ENCODE results near the gene TLR3. TPM values are rescaled to one million over a fixed set of nuclear protein-coding genes. Genes with fewer than 3 reads are reported as not detected.

Gene TLR3
- total and polyA plus RNA-seq, 2 of the 8 experiments (the other 6 are each of a cell fraction or from before 2014, with no cell fraction given): 1.00 to 2.6 TPM

DNA sequence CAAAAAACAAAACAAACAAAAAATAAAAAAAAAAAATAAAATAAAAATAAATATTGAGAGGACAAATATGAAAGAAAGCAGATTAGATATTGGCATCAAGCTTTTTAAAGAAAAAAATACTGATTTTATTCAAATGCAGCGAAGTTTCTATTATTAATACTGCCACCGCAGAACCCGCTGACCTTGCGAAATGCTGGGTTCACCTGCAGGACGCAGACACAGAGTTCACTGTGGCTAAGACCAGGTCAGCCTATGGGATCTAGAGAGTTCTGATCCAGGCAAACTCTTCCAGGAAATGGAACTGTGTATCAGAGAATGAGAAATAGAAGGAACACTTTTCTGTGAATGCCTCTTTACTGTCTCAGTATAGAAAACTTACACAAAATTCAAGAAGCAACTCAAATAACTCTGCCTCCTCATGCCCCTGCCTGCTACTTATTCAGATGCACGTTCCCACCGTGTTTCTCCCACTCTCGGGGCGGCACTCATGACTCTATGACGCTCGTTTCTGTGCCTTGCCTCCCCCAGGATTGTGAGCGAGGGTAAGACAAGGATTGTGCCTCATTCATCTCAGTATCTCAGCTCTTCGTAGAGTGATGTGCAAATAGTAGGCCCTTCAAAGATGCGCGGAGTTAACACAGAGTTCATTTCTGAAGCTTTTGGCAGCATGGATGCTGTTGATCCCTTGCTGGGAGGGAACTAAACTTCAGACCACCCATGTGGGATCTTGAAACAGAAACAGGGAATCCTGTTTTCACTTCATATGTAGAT, 44.1 kb upstream of the TLR3 start:
- Histone ChIP-seq H4K91ac (replicated peaks; ENCODE audit: insufficient read length, low read length) (peak overlapping the region; percentile 7), H3K9ac (replicated peaks in 1 of 4; ENCODE audit: extremely low read depth in 1 of 4, low read depth in 3 of 4, low read length in 3 of 4) (no peak overlapping the region), H4K20me1 (replicated peaks in 1 of 2; ENCODE audit: control insufficient read depth in 1 of 2, insufficient read depth in 2 of 2, low read length in 2 of 2) (no peaks in the 10 kb centered on the region), H3K27ac (ENCODE audit: low read depth, low read length) (no peak overlapping the region), H3K23ac (ENCODE audit: insufficient read length) (no peak overlapping the region), H3K56ac (replicated peaks; ENCODE audit: insufficient read length, low read depth, low read length) (no peak overlapping the region), H3K9me3 (ENCODE audit: insufficient read depth in 2 of 2, low read depth in 1 of 2, low read length in 1 of 2) (peaks cover 10 to 13% of the 10 kb centered on the region in 2 experiments; a peak in 3 of 4 replicates), H2BK5ac (ENCODE audit: low read depth, low read length) (no peak overlapping the region; the same call in 1 of the 2 replicates), H3K79me2 (ENCODE audit: control insufficient read depth in 1 of 2, insufficient read depth in 2 of 2, low read length in 2 of 2) (no peaks in the 10 kb centered on the region), H3K4ac (replicated peaks; ENCODE audit: insufficient read length, low read depth, low read length) (peak overlapping the region; percentile 34), H2AFZ (ENCODE audit: low read length) (no peak overlapping the region), H2AK5ac (ENCODE audit: low read depth, low read length) (no peak overlapping the region; the same call in 1 of the 2 replicates), H3K36me3 (ENCODE audit: control insufficient read depth in 2 of 4, insufficient read depth in 4 of 4, low read length in 3 of 4) (peaks cover 0 to 2% (median 0%) of the 10 kb centered on the region in 4 experiments; a peak in 1 of 8 replicates), H3K79me1 (ENCODE audit: low read depth, low read length) (no peaks in the 10 kb centered on the region), H3K4me3 (ENCODE audit: extremely low read depth in 1 of 4, insufficient read depth in 2 of 4, low read depth in 3 of 4, low read length in 4 of 4) (no peak overlapping the region), H4K8ac (ENCODE audit: extremely low read depth, insufficient read depth, low read length) (no peak overlapping the region), H2BK20ac (ENCODE audit: low read length) (peak overlapping the region; percentile 94), H4K5ac (ENCODE audit: insufficient read length, low read depth, low read length) (no peak overlapping the region), H2BK120ac (replicated peaks; ENCODE audit: low read depth, low read length) (no peak overlapping the region), H3K4me2 (ENCODE audit: insufficient read depth in 1 of 2, low read depth in 2 of 2, low read length in 2 of 2) (no peak overlapping the region; a peak in 1 of 4 replicates), H2BK12ac (ENCODE audit: low read depth, low read length) (peak overlapping the region; percentile 13; the same call in 1 of the 2 replicates), H3K14ac (ENCODE audit: insufficient read length) (no peak overlapping the region), H3K27me3 (replicated peaks in 1 of 4; ENCODE audit: control insufficient read depth in 3 of 4, extremely low read depth in 1 of 4, insufficient read depth in 3 of 4, low read length in 3 of 4) (peaks cover 0 to 2% (median 0%) of the 10 kb centered on the region in 4 experiments; a peak in 1 of 7 replicates), H3K4me1 (replicated peaks in 1 of 4; ENCODE audit: control insufficient read depth in 3 of 4, insufficient read depth in 4 of 4, low read length in 3 of 4) (peaks cover 3 to 14% (median 8%) of the 10 kb centered on the region in 4 experiments; a peak in 6 of 7 replicates), H2BK15ac (ENCODE audit: low read length) (no peak overlapping the region; the same call in 1 of the 2 replicates), H3K23me2 (ENCODE audit: low read depth, low read length) (no peaks in the 10 kb centered on the region), H3K18ac (ENCODE audit: extremely low read depth, low read length) (peak overlapping the region; percentile 55)
- ChIA-PET POLR2A (ENCODE audit: partially characterized antibody) (no interaction called here), CTCF (ENCODE audit: partially characterized antibody) (interaction anchor here (0.8 to 1.8 kb wide), 6 partner anchors 13 to 586 kb away, joined by 3 to 11 read pairs (median 3); no protein-coding TSS in a partner anchor)
- no peak for DNase-seq (ENCODE audit: low read depth in 1 of 2, low spot score in 2 of 2)
- FAIRE-seq: no peak
- TF ChIP-seq SIN3A (conservative IDR thresholded peaks at IDR 0.05 in 1 of 2, IDR thresholded peaks at IDR 0.05 in 1 of 2; ENCODE audit: low read depth in 1 of 2, low read length in 2 of 2): no peak
- TF ChIP-seq CEBPB (IDR thresholded peaks at IDR 0.05; ENCODE audit: low read depth, low read length): peak; percentile 3; the same call in 1 of the 2 replicates
- TF ChIP-seq MAFK (IDR thresholded peaks at IDR 0.05; ENCODE audit: low read depth, low read length): peak; percentile 62; the same call in 1 of the 2 replicates
- 94% methylated on average over 15 of the region's 15 CpGs; no CpG with 5 or more reads in 1 of the 2 experiments for WGBS, 2 experiments (ENCODE audit: extremely low coverage in 1 of 2, insufficient coverage in 1 of 2, insufficient read length in 1 of 2, insufficient replicate concordance in 2 of 2, low coverage in 1 of 2, low lambda C conversion rate in 2 of 2, missing lambda C conversion rate in 1 of 2)
